GM18519 (cell line): ENCODE results near the gene VWCE.
"Not testable (repeated sequence)": the region's sequence is repeated elsewhere in the genome, so short reads cannot be mapped to it uniquely, and the experiment has no call there.

ENCODE experiments used
- ATAC-seq: cut with Tn5 transposase; IDR thresholded peaks from one replicate; pipeline ENCODE4 v1.9.1; 2021; ENCODE audit warnings: mild to moderate bottlenecking, moderate library complexity; ENCODE audit not compliant: unreplicated experiment, low FRiP score

Gene VWCE

DNA sequence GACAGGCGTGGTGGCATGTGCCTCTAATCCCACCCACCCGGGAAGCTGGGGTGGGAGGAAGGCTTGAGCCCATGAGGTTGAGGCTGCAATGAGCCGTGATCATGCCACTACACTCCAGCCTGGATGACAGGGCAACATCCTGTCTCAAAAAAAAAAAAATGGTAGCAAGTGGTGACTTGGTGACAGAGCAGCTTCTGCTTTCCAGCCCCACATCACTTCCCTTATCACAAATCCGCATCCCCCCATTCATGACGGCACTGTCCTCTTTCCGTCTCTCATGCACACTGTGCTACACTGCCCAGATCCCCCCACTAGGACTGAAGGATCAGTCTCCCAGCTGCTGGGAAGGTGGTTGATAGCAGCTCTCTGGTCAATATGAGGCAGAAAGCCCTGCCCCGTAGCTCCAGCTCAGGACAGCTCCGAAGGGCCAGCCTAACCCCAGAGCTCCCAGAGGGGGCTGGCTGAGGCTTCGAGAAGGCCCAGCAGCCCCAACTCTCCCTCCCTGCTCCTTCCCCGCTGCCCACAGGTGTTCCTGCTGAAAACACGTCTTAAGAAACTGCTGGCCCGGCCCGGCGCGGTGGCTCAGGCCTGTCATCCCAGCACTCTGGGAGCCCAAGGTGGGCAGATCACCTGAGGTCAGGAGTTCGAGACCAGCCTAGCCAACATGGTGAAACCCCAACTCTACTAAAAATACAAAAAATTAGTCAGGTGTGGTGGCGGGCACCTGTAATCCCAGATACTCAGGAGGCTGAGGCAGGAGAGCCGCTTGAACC, 38.2 kb downstream of the VWCE start:
- ATAC-seq = no peak

DNA sequence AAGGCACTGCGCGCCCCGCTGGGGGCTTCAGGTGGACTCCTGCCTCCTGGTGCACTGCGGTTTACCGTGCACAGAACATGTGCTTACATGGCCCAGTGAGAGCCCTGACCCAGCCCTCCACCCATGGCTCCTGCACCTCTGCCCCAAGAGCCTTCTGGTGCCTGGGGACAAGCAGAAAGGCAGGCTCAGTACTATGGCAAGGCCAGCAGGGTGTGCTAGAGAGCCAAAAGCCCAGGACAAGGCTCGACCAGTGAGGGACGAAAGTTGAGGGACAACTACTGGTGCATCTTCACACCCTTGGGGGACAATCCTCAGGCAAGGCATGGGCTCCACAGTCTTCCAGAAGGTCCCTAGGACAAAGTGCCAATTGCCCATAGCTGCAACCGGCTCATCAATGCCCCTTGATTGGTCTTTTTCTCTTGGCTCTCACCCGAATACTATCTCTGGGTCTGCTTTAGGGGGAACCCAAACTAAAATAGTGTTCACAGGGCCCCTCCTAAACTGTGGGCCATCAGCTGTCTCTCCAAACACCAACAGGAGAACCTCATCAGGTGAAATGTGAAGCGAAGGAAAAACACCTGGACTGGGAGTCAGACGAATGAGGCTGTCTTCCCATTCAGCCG, 40.6 kb downstream of the VWCE start:
- no peak for ATAC-seq

DNA sequence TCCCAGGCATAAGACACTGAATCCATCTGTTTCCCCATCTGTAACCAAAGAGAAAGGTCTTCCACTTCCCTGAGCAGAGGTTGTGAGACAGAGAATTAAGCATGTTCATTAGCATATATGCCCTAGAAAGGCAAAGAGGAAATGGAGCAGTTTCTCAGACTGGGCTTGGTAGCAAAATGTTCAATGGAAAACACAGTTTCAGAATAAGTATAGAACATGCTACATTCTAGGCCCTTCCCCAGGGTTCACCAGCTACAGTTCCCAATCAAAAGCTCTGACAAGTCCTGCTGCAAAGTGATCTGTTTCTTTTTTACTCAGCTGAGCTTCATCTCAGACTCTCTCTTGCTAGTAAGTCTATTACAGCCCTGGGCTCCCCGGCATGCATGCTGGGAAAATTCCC, 42.8 kb downstream of the VWCE start:
- ATAC-seq = not testable (repeated sequence)

- ATAC-seq = not testable (repeated sequence)
Measured at GRCh38 chr11:61250796-61251765, 44.0 kb downstream of the VWCE start.

GRCh38 chr11:61249201-61249600, 45.9 kb downstream of the VWCE start:
- not testable (repeated sequence) for ATAC-seq

DNA sequence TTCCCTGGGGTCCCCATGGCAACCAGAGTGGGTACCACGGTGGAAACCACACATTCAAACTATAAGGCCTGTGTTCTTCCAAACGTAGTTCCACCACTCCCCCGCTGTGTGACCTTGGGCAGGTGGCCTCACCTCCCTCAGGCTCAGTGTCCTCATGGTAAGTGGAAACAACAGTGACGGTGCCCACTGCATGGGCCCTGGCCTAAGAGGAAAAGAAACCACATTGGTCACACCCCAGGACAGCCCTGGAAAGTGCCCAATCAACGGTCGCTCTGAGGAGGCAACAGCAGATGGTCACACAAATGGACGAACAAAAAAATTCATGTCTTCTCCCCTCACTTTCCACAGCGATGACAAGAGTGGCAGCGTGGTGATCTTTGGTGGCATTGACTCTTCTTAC, 47.0 kb downstream of the VWCE start:
- not testable (repeated sequence) for ATAC-seq

- ATAC-seq = not testable (repeated sequence)
Measured at GRCh38 chr11:61245284-61245964, 49.7 kb downstream of the VWCE start.

DNA sequence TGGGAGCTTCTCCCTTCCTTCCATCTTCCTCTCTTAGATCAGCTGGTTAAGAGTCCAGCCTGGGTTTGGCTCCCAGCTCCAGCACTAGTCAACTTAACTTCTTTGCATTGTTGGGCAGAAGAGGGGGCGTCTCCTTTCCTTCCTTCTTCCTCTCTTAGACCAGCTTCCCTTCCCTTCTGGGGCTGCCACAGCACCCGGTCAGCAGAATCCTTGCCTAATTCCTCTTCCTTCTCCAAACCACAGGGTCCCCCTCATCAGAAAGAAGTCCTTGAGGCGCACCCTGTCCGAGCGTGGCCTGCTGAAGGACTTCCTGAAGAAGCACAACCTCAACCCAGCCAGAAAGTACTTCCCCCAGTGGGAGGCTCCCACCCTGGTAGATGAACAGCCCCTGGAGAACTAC, 53.6 kb downstream of the VWCE start:
- ATAC-seq = not testable (repeated sequence)

DNA sequence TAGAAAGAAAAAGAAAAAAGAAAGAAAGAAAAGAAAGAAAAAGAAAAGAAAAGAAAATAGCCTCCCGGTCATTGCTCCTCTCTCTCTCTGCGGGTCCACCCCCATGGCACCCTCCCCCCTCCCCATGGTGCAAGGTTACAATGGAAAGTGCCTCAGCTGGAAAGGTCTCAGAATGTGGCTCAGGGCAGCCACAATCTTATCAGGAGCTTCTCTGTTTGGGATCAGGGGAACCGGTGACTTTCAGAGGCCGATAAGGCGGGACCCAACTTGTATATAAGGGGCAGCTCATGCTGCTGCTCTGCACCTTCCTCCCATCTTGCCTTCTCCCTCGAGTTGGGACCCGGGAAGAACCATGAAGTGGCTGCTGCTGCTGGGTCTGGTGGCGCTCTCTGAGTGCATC, 54.2 kb downstream of the VWCE start, which contains the start of gene PGA5:
PGA5 (plus strand) TSS at position 301 of the 400 bp plus-strand sequence; CDS start at position 353, 52 bp downstream.
- not testable (repeated sequence) for ATAC-seq

GRCh38 chr11:61240288-61240687, 54.8 kb downstream of the VWCE start:
- not testable (repeated sequence) for ATAC-seq

- not testable (repeated sequence) for ATAC-seq
Measured at GRCh38 chr11:61237130-61237529, 58.0 kb downstream of the VWCE start.

DNA sequence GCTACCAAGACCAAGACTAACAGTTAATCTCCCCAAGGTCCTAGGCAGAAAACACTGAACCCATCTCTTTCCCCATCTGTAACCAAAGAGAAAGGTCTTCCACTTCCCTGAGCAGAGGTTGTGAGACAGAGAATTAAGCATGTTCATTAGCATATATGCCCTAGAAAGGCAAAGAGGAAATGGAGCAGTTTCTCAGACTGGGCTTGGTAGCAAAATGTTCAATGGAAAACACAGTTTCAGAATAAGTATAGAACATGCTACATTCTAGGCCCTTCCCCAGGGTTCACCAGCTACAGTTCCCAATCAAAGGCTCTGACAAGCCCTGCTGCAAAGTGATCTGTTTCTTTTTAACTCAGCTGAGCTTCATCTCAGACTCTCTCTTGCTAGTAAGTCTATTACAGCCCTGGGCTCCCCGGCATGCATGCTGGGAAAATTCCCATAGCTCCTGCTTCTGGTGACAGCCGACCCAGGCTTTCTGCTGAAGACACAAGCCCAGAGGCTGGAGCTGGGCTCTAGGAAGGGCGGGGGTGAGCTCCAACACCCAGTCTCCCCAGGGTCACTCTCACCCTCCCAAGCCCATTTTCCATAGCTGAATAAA, 62.5 kb downstream of the VWCE start:
- ATAC-seq = not testable (repeated sequence)

DNA sequence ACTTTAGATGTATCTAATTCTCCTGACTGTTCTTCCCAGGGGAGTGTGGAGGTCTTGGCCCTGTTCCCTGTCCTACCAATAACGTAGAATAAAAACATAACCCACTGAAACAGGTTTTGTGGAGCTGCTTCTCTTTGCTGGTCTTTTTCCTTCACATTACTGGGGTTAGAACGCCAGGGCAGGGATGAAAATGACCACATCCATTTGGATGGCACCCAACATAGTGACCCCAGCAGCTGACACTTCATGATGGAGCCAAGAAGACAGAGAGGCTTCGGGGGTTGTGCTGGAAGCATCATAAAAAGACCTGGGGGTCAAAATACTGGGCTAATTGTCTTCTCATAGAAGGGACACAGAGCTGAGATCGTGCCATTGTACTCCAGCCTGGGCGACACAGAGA, 63.5 kb downstream of the VWCE start:
- ATAC-seq = not testable (repeated sequence)

DNA sequence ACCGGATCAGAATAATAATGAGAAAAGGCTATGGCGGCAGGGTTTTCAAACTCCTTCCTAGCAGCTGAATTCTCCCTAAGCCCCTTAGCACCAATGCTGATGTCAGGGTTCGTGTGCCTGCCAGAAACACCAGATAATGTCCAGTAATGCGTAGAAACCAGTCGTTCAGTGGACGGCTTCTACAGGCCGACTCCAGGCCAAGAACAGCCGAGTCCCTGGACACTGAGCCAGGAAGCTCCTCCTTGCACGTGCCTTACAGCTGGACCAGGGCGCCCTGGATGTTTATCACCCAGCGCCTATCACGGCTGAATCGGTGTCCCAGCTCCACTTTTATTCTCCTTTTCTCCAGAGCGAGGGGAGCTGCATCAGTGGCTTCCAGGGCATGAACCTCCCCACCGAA, 64.1 kb downstream of the VWCE start:
- ATAC-seq = not testable (repeated sequence)

DNA sequence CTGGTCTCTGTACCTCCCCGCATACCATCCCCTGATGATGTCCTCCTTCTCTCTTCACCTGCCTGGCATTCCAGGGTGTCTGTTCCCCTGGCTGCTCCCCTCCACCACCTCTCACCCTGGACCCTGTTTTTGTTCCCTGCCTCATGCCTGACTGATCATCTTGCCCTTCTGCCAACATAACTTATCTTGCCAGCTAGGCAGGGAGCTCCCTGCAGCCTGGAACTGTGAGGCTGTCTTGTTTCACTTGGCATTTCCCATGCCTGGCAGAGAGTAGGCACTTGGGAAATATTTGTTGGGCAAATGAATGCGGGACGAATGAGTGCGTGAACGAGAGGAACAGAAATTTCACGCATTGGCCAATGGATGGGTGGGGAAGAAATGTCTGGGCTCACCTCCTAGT, 65.7 kb downstream of the VWCE start:
- ATAC-seq = not testable (repeated sequence)

DNA sequence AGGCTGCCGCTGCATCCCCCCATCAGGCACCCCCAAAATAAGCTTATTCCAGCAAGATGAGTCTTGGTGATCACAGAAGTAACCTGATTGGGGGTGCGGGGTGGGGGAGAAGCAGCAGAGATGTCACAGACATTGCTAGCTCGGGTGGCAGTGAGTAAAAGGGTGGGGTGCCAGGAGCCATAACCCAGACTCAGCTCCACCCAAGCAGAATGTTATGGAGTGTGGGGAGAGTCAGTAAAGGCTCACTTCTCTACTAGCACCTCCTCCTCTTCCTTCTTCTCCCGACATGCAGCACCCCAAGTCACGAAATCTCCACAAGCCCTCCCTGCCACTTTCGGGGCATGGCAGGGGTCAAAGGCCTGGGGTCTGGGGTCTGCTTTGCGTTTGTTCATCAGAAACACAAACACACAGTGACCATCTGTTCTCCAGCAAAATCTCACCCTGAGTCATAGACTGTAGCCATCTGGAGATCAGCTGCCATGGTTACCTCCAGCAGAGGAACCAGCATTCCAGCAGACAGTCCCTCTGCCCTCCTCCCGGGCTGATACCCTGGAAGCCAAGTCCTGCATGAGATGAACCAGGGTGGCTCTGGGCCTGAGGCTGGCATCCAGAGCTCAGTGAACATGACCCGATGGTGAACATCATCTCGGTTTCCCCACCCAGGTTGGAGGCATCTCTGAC, 68.5 kb downstream of the VWCE start:
- ATAC-seq = not testable (repeated sequence)

GRCh38 chr11:61222692-61223091, 72.4 kb downstream of the VWCE start:
- not testable (repeated sequence) for ATAC-seq

DNA sequence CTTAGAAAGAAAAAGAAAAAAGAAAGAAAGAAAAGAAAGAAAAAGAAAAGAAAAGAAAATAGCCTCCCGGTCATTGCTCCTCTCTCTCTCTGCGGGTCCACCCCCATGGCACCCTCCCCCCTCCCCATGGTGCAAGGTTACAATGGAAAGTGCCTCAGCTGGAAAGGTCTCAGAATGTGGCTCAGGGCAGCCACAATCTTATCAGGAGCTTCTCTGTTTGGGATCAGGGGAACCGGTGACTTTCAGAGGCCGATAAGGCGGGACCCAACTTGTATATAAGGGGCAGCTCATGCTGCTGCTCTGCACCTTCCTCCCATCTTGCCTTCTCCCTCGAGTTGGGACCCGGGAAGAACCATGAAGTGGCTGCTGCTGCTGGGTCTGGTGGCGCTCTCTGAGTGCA, 73.1 kb downstream of the VWCE start, which contains the start of gene PGA4:
PGA4 (plus strand) TSS at position 301 of the 400 bp plus-strand sequence; CDS start at position 355, 54 bp downstream.
- ATAC-seq = not testable (repeated sequence)

- not testable (repeated sequence) for ATAC-seq
Measured at GRCh38 chr11:61219016-61219415, 76.1 kb downstream of the VWCE start.
